ENCODE data around the gene LRCH1. TPM values are rescaled to one million over a fixed set of nuclear protein-coding genes. Genes with fewer than 3 reads are reported as not detected.

The LRCH1 gene
- total RNA-seq, 2 experiments from 2014 or later: 16.7 to 27.8 TPM

DNA sequence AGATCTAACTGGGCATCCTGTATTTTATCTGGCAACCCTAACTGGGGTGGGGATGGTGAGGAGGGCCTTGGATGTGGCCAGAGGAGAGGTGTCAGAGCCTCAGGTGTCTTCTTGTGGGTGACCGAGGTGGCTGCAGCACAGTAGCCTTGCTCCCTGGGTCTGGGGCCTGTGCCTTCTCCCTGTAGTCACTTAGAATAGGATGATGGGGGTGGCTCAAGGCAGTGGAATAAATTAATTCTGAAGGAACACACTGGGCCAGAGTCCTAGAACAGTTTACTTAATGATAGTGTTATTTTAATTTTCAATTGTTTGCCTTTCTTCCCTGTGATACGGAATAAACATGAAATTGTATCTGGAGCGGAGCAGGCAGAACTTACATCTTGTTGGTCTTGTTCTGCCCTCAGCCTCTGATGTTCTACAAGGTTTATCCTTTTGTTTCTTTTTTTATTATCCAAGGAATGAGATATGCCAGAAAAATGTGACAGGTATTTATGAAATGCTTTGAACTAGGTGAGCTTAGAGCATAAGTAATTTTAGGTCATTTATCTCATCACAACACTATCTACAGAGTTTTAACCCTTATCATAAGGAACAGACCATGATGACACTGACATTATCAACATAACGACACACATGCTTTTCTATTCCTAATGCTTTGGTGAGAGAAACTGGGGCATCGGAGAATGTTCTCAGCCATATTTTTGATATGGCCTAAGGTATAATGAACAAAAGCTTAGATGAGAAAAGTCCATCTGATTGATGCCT, 51.4 kb downstream of the LRCH1 start:
- CTCF ChIA-PET (ENCODE audit: unreplicated experiment): no interaction called here
- Histone ChIP-seq H3K27ac (ENCODE audit: low read depth, low read length, poor library complexity, severe bottlenecking) (no peak overlapping the region), H3K9me3 (ENCODE audit: low read length) (peaks cover 3% of the 10 kb centered on the region; the same call in 1 of the 2 replicates), H3K36me3 (ENCODE audit: insufficient read depth, low read length) (no peaks in the 10 kb centered on the region; the same call in 1 of the 2 replicates), H3K4me3 (ENCODE audit: low read depth, low read length, poor library complexity, severe bottlenecking) (no peak overlapping the region), H3K4me1 (ENCODE audit: insufficient read depth, low read length, poor library complexity, severe bottlenecking) (peaks cover 94% of the 10 kb centered on the region), H3K9me2 (ENCODE audit: insufficient read depth, low read length) (no peaks in the 10 kb centered on the region), H2AFZ (ENCODE audit: low read length) (no peak overlapping the region), H3K79me2 (ENCODE audit: insufficient read depth, low read depth, low read length) (peaks cover 98% of the 10 kb centered on the region), H3K4me2 (ENCODE audit: low read length) (peak overlapping the region; percentile 46), H4K20me1 (ENCODE audit: insufficient read depth, low read length) (peaks cover 15% of the 10 kb centered on the region)
- BruUV-seq (replicated peaks): no TSS peak
- intact Hi-C loops (cut with micrococcal nuclease; ENCODE audit: unreplicated experiment): no loop called here
- no peak for DNase-seq (ENCODE audit: low spot score)
- no peak for TF ChIP-seq EZH2phosphoT487 (IDR thresholded peaks at IDR 0.05; ENCODE audit: borderline replicate concordance, low read depth, low read length)
- TF ChIP-seq, protein P1, sequence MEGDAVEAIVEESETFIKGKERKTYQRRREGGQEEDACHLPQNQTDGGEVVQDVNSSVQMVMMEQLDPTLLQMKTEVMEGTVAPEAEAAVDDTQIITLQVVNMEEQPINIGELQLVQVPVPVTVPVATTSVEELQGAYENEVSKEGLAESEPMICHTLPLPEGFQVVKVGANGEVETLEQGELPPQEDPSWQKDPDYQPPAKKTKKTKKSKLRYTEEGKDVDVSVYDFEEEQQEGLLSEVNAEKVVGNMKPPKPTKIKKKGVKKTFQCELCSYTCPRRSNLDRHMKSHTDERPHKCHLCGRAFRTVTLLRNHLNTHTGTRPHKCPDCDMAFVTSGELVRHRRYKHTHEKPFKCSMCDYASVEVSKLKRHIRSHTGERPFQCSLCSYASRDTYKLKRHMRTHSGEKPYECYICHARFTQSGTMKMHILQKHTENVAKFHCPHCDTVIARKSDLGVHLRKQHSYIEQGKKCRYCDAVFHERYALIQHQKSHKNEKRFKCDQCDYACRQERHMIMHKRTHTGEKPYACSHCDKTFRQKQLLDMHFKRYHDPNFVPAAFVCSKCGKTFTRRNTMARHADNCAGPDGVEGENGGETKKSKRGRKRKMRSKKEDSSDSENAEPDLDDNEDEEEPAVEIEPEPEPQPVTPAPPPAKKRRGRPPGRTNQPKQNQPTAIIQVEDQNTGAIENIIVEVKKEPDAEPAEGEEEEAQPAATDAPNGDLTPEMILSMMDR (conservative IDR thresholded peaks at IDR 0.05; ENCODE audit: low read length): no peak
- POLR2A ChIA-PET: interaction anchor here (1.6 kb wide), 1 partner anchor 8 kb away, joined by 7 read pairs; no protein-coding TSS in a partner anchor

DNA sequence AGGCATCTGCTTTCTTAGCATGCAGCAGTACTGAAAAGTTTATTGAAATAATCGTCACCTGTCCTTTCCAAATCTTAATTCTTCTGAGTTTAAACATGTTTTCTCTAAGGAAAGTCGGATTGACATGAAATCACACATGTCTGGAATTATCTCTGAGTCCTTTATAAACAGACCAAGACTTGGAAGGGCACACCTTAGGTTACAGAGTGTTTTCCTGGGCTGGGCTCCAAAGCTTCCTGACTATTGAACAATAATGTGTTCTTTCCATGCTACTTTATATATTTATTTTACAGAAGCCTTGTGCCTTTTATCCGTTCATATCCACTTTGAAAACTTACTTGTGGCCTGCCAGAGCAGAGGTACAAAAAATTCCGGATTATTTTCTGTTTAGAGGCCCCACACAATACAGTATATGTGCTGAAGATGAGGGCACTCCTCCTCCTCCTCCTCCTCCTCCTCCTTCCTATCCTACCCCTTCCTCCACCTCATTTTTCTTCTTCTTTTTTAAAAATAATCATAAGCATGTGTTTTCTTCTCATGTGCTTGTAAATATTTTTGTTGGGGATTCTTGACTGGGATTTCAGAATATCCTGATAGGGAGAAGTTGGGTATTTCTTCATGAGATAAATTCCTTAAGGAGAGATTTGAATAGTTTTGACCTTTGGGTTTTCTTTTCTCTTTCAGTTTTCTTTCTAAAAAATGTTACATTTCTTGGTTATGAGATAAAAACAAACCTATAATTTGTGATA, 52.3 kb downstream of the LRCH1 start:
- Histone ChIP-seq H2AFZ (ENCODE audit: low read length) (no peak overlapping the region), H3K79me2 (ENCODE audit: insufficient read depth, low read depth, low read length) (peaks cover 100% of the 10 kb centered on the region), H3K36me3 (ENCODE audit: insufficient read depth, low read length) (no peaks in the 10 kb centered on the region), H4K20me1 (ENCODE audit: insufficient read depth, low read length) (peaks cover 18% of the 10 kb centered on the region), H3K4me3 (ENCODE audit: low read depth, low read length, poor library complexity, severe bottlenecking) (peak overlapping the region; percentile 12), H3K4me2 (ENCODE audit: low read length) (peak overlapping the region; percentile 46), H3K9me3 (ENCODE audit: low read length) (no peaks in the 10 kb centered on the region), H3K9me2 (ENCODE audit: insufficient read depth, low read length) (no peaks in the 10 kb centered on the region), H3K4me1 (ENCODE audit: insufficient read depth, low read length, poor library complexity, severe bottlenecking) (peaks cover 90% of the 10 kb centered on the region), H3K27ac (ENCODE audit: low read depth, low read length, poor library complexity, severe bottlenecking) (no peak overlapping the region)
- POLR2A ChIA-PET: interaction anchor here (0.5 to 1.6 kb wide), 3 partner anchors 9 to 1927 kb away, joined by 3 to 7 read pairs (median 4); no protein-coding TSS in a partner anchor
- TF ChIP-seq, protein P1 (conservative IDR thresholded peaks at IDR 0.05; ENCODE audit: low read length): no peak
- TF ChIP-seq EZH2phosphoT487 (IDR thresholded peaks at IDR 0.05; ENCODE audit: borderline replicate concordance, low read depth, low read length): no peak
- no peak for DNase-seq (ENCODE audit: low spot score)
- no TSS peak for BruUV-seq (replicated peaks)
- CTCF ChIA-PET (ENCODE audit: unreplicated experiment): no interaction called here
- intact Hi-C loops (cut with micrococcal nuclease; ENCODE audit: unreplicated experiment): no loop called here
